Osteoblast (primary cell): ENCODE results near the gene TNS4. TPM values are rescaled to one million over a fixed set of nuclear protein-coding genes. Genes with fewer than 3 reads are reported as not detected.

Experiments
- DNase-seq: peaks from one replicate; pipeline ENCODE4 v3.0.0; 2011; ENCODE audit warnings: low spot score, mixed read lengths; ENCODE audit not compliant: insufficient read length; ENCODE audit errors: missing footprints
- H2AFZ ChIP-seq: 2 replicates; pipeline ENCODE4 v1.6.0; 2011; ENCODE audit warnings: mild to moderate bottlenecking, low read length
- H3K27ac ChIP-seq: 2 replicates; pipeline ENCODE4 v1.5.1; 2011; ENCODE audit warnings: mild to moderate bottlenecking, low read depth, low read length, moderate library complexity
- H3K27me3 ChIP-seq: 2 replicates; pipeline ENCODE4 v1.6.0; 2012; ENCODE audit warnings: mild to moderate bottlenecking, control low read depth, inconsistent platforms, low read length, moderate library complexity; ENCODE audit not compliant: insufficient read depth
- H3K36me3 ChIP-seq: 2 replicates; pipeline ENCODE4 v1.5.1; 2011; ENCODE audit warnings: mild to moderate bottlenecking, low read length, control low read depth, moderate library complexity; ENCODE audit not compliant: insufficient read depth
- H3K4me1 ChIP-seq: 2 replicates; pipeline ENCODE4 v1.5.1; 2011; ENCODE audit warnings: mild to moderate bottlenecking, low read length, control low read depth, moderate library complexity; ENCODE audit not compliant: insufficient read depth
- H3K4me2 ChIP-seq: 2 replicates; pipeline ENCODE4 v1.6.0; 2011; ENCODE audit warnings: mild to moderate bottlenecking, low read length; ENCODE audit not compliant: insufficient read depth
- H3K4me3 ChIP-seq: fragments of 200-600 bp; sonication (generic); 3 replicates; pipeline ENCODE4 v1.5.1; 2012; ENCODE audit warnings: mild to moderate bottlenecking, low read length, inconsistent platforms; ENCODE audit not compliant: insufficient read depth
- H3K79me2 ChIP-seq: 2 replicates; pipeline ENCODE4 v1.6.0; 2012; ENCODE audit warnings: mild to moderate bottlenecking, low read length, control low read depth, inconsistent platforms; ENCODE audit not compliant: insufficient read depth
- H3K9me3 ChIP-seq: 2 replicates; pipeline ENCODE4 v1.5.1; 2011; ENCODE audit warnings: low read depth, low read length, control low read depth
- H4K20me1 ChIP-seq: 2 replicates; pipeline ENCODE4 v1.6.0; 2012; ENCODE audit warnings: mild to moderate bottlenecking, low read length, control low read depth; ENCODE audit not compliant: insufficient read depth
- CTCF ChIP-seq: IDR thresholded peaks from 2 replicates; pipeline ENCODE4 v1.5.1; 2011; ENCODE audit warnings: mild to moderate bottlenecking, low read depth, low read length, moderate library complexity; ENCODE audit errors: extremely low read depth
- total RNA-seq: library from RNA; depleted of rRNA; stranded (reverse); fragments of >200 nt; gene quantifications from 2 replicates; pipeline ENCODE4 v1.2.3, GENCODE V29; 2012

Gene TNS4
- total RNA-seq, 1 donor, result under 0.01 TPM

- Histone ChIP-seq H3K27me3 (no peaks in the 10 kb centered on the region), H3K4me1 (peaks cover 43% of the 10 kb centered on the region), H2AFZ (no peak overlapping the region), H4K20me1 (no peaks in the 10 kb centered on the region), H3K27ac (no peak overlapping the region), H3K79me2 (no peaks in the 10 kb centered on the region), H3K9me3 (no peaks in the 10 kb centered on the region), H3K4me2 (no peak overlapping the region), H3K4me3 (no peak overlapping the region), H3K36me3 (no peaks in the 10 kb centered on the region)
- no peak for DNase-seq
- no peak for TF ChIP-seq CTCF
Observed at GRCh38 chr17:40515011-40515410, 13.6 kb upstream of the TNS4 start.

- Histone ChIP-seq H4K20me1 (no peaks in the 10 kb centered on the region), H3K9me3 (no peaks in the 10 kb centered on the region), H3K4me1 (peaks cover 43% of the 10 kb centered on the region), H3K27ac (no peak overlapping the region), H3K27me3 (no peaks in the 10 kb centered on the region), H3K4me2 (no peak overlapping the region), H3K79me2 (no peaks in the 10 kb centered on the region), H3K36me3 (no peaks in the 10 kb centered on the region), H3K4me3 (no peak overlapping the region), H2AFZ (no peak overlapping the region)
- DNase-seq, result no peak
- no peak for TF ChIP-seq CTCF
Observed at GRCh38 chr17:40514013-40514875, 12.8 kb upstream of the TNS4 start.

GRCh38 chr17:40511667-40512220 is 10.3 kb upstream of the TNS4 start:
- Histone ChIP-seq H3K4me2 (peak overlapping the region; percentile 36), H3K9me3 (no peaks in the 10 kb centered on the region), H3K27ac (peak overlapping the region; percentile 33), H4K20me1 (no peaks in the 10 kb centered on the region), H2AFZ (peak overlapping the region; percentile 54), H3K4me1 (peaks cover 28% of the 10 kb centered on the region), H3K27me3 (no peaks in the 10 kb centered on the region), H3K4me3 (no peak overlapping the region), H3K79me2 (no peaks in the 10 kb centered on the region), H3K36me3 (no peaks in the 10 kb centered on the region)
- no peak for TF ChIP-seq CTCF
- DNase-seq, result no peak

GRCh38 chr17:40511136-40511535 is 9.7 kb upstream of the TNS4 start:
- H2AFZ ChIP-seq, result no peak overlapping the region
- peak overlapping the region; percentile 36 for H3K4me2 ChIP-seq
- no peak for TF ChIP-seq CTCF
- no peak for DNase-seq
- H3K27ac ChIP-seq, result peak overlapping the region; percentile 35
- no peaks in the 10 kb centered on the region for H3K79me2 ChIP-seq
- H3K4me1 ChIP-seq, result peaks cover 22% of the 10 kb centered on the region
- H3K36me3 ChIP-seq, result no peaks in the 10 kb centered on the region
- no peaks in the 10 kb centered on the region for H4K20me1 ChIP-seq
- no peaks in the 10 kb centered on the region for H3K9me3 ChIP-seq
- no peak overlapping the region for H3K4me3 ChIP-seq
- H3K27me3 ChIP-seq, result no peaks in the 10 kb centered on the region
